Endometrial microvascular endothelial cells (primary cell): ENCODE measurements around the gene C3orf22. TPM values are rescaled to one million over a fixed set of nuclear protein-coding genes. Genes with fewer than 3 reads are reported as not detected.

Experiments
- in situ Hi-C: cut with HindIII; loops from 2 replicates; pipeline ENCODE4 v1.10.0; 2017; ENCODE audit warnings: low sequenced_read_pairs, low pct_unique_long_range_greater_than_20kb; ENCODE audit errors: inconsistent ontology term
- total RNA-seq: library from RNA; depleted of rRNA; stranded (reverse); fragments of >200 nt; gene quantifications from one replicate; pipeline ENCODE4 v1.2.3, GENCODE V29; 2015; ENCODE audit errors: inconsistent ontology term

Gene C3orf22
- total RNA-seq, 1 donor from 2014 or later: not detected

DNA sequence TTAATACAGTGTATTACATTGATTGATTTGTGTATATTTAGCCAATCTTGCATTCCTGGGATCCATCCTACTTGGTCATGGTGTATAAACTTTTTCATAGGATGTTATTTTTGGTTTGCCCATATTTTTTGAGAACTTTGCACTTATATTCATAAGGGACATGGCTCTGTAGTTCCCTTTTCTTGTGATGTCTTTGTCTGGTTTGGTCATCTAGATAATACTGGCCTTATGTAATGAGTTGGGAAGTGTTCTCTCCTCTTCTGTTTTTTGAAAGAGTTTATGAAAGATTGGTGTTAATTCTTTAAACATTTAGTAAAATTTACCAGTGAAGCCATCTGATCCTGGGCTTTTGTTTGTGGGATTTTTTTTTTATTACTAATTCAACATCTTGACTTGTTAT is 25.2 kb downstream of the C3orf22 start:
- in situ Hi-C loops: no loop called here

- in situ Hi-C loops: no loop called here
These were observed 27.7 kb downstream of the C3orf22 start for GRCh38 chr3:126531051-126531330.

DNA sequence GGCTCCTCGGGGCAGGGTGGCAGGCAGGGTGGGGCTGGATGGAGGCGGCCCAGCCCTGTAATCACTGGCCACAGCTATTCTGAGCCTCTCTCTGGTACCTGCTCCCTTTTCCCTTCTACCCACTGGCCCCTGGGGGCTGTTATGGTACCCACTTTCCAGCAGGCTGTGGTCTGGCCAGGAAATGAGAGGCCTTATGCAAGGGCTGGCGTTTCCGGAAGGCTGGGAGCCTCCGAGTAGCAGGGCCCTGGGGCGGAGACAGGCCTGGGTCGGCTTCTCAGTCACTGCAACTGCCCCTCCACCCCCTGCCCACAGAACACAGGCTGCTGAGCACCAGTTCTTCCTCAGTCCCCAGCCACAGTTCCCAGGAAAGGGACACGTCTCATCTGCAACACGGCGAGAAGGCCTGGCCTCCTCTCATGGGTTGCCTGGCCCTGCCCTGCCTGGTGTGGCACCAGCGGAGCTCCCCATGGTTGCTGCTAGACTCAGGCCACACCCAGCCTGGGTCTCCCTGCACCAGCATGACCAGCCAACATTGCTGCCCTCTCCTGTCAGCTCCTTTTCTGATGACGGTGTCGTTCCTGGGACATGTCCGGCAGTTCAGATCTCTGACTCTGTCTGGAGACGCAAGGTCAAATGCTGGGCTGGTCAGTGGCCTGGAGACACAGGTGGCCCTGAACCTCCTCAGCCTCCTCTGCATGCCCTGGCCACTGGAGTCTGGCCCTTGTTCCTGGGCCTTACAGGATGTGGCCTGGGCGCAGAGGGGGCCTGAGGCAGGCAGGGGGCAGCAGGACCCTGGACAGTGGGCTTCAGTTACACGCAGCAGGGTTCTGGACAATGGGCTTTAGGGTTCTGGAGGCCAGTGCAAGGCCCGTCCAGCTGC is 28.3 kb downstream of the C3orf22 start:
- in situ Hi-C loops: no loop called here

- in situ Hi-C loops: no loop called here
These were observed 29.1 kb downstream of the C3orf22 start for GRCh38 chr3:126529585-126530170.

GRCh38 chr3:126528800-126529541 is 29.8 kb downstream of the C3orf22 start:
- in situ Hi-C loops: no loop called here

- in situ Hi-C loops: no loop called here
These were observed 30.3 kb downstream of the C3orf22 start for GRCh38 chr3:126528419-126528799.

DNA sequence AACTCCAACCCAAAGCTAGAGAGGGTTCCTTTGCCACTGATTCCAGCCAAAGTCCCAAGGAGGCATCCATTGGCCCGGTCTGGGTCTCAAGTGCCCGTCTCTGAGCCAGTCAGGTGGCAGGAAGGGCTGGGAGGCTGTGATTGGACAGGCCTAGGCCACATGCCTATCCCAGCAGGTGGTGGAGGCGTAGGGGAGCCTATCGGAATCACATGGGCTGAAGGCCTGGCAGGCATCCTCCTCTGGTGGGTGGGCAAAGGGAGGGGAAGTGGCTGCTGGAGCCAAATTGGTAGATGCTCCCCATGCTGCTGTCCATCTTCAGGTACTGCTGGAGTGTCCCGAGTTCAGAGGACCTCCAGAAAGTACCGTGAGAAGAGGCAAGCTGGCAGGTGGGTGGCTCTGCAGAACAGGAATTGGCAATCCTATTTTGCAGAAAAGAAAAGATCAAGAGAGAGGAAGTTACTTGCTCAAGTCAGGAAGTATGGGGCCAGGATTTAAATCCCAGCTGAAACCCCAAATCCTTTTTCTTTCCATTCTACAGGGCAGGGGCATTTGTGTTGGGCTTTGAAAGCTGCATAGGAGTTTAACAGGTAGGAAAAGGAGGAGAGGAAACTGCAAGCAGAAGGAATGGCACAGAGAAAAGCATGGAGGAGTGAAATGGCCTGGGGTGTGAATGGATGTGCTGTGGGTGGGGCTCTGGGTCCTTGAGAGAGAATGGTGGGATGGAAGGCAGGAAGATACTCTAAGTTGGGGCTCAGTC is 31.1 kb downstream of the C3orf22 start:
- in situ Hi-C loops: no loop called here

DNA sequence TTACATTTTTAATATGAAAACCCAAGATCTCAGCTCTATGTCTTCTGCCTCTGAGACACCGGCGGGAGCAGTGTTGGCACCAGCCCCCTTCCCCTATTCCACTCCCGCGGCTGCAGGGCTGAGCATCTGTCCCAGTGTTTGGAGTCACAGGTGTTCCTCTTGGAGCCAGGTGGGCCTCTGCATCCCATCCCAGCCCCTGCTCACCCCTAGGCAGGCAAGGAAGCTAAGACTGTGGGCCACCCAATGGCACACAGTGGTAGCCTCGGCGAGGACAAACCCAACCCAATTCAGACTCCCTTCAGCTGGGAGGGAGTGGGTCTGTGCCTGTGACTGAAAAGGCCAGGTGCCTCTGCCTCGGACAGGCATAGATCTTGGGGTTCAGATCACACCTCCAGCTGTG is 31.7 kb downstream of the C3orf22 start:
- in situ Hi-C loops: no loop called here

- in situ Hi-C loops: no loop called here
These were observed 32.1 kb downstream of the C3orf22 start for GRCh38 chr3:126526668-126527005.

GRCh38 chr3:126525853-126526667 is 32.7 kb downstream of the C3orf22 start:
- in situ Hi-C loops: no loop called here

DNA sequence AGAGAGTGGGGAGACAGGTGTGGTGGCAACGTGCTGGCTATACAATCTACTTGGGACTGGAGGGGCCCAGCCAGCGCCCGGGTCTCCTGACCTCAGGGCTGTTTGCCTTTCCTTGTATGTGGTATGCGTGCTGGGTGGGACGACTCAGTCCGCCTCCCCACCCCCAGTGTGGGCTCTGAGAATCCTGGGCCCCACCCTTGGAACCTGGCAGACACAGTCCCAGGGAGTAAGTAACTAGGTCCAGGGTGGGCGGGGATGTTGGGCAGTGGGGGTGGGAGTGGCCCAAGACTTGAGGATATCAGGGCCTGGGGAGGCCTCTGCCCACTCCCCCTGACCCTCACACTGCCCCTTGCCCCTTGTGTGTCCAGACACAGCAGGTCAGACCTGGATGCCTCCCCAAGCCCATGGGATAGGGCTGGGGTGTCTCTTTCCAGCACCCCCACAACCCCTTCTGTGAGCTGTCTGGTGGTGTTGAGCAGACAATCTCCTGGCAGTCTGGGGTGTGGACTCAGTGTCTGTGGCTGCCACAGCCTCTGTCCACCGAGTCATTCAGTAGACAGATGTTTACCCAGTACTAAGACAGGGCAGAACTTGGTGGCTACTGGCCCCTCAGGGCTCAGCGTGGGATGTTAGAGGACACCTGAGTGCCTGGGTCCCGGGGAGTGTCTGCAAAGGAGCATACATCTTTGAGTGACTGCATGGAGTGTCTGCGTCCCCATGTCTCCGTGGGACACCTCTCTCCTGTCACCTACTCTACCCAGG is 33.5 kb downstream of the C3orf22 start:
- in situ Hi-C loops: no loop called here

DNA sequence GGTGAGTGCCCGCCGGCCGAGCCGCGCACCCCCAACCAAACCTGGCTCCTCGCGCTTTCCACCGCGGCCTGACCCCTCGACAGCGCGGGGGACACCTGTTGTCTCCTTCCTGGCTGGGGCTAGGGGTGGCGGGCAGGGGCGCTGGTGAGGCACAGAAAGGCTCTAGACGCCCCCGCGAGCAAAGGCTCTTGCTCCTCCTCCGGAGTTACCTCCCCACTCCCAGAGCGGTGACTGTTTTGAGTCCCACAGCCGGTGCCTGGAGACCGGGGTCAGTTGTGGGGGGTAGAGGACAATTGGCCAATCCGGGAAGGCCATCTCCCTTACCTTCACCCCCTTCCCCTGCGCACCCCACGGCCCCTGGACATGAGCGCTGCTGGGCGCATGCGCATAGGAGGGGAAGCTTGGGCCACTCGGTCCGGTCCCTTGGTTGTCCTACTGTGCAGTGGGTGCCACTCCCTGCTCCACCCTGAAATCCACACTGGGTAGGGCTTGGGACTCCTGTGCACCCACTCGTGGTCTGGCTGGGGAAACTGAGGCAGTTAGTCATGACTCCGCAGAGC is 34.2 kb downstream of the C3orf22 start:
- in situ Hi-C loops: no loop called here

DNA sequence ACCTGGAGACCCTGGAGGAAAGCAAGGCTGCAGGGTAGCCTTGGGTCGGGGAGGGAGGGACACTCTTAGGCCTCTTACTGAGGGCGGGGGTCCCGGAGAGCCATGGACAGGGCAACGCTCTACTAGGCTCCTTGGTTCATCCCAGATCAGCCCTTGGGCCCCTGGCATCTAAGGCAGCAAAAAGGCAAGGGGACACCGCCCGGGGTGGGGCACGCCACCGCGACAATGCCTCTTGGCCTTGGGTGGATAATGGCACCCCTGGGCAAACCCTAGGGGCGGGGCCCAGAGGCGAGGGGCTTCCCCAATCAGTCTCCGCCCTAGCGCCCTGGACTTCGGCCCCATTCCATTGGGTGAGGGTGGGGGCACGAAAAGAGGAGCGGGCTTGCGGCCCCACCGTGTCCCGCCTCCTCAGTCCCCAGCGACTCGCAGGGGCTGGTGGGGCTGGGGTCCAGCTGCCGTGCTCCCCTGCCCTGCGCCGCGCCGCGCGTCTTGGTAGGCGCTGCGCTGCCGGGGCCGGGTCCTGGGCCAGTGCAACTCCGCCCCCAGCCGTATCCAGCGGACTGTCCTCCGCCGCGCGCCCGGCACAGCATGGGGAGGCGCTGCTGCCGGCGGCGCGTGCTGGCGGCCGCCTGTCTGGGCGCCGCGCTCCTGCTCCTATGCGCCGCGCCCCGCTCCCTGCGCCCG is 34.8 kb downstream of the C3orf22 start, which contains the start of gene CHST13:
Gene CHST13, plus strand, starts transcription at position 411 of the 684 bp plus-strand sequence. Its CDS starts 178 bp downstream, at position 589.
- in situ Hi-C loops: no loop called here

- in situ Hi-C loops: no loop called here
These were observed 36.4 kb downstream of the C3orf22 start for GRCh38 chr3:126522363-126522788.

DNA sequence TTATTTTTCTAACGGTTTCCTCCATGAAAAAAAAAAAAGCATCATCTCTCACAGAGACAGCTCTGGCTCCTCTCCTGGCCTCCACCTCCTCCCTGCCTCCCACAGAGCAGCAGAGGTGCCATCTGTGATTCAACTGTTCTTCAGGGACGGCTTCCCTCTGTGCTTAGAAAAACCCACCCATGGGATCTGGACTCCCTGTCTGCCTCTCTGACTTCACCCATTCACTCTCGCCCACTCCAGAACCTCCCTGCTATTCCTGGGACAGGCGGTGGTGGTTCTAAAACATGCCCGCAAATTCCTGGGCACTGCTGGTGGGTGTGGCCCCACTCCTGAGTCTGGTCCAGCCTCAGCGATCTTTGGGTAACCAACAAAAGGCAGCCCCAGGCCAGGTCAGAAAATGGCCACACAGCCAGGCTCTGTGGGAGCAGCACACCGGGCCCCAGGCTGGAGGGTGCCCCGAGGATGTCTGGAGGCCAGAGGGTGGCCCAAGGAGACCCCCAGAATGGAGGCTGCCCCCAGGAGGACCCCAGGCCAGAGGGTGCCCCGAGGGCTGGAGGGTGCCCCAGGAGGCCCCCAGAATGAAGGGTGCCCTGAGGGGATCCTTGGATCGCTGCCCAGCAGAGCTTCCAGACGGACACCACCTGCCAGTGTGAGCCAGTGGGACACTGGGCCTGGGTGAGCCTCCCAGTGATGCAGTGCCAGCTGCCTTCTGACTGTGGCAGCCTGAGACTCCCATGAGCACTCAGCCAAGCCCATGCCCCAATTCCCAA is 37.4 kb downstream of the C3orf22 start:
- in situ Hi-C loops: no loop called here
